HG02938 (cell line): ENCODE data around the gene NCF2.

ENCODE experiments used
- ATAC-seq: cut with Tn5 transposase; IDR thresholded peaks from one replicate; pipeline ENCODE4 v1.9.1; 2021; ENCODE audit warnings: mild to moderate bottlenecking, moderate library complexity; ENCODE audit not compliant: unreplicated experiment

Gene NCF2

GRCh38 chr1:183553764-183554163 is 36.5 kb downstream of the NCF2 start:
- no peak for ATAC-seq

GRCh38 chr1:183553331-183553730 is 36.9 kb downstream of the NCF2 start:
- no peak for ATAC-seq

GRCh38 chr1:183552891-183553290 is 37.4 kb downstream of the NCF2 start:
- ATAC-seq, result no peak

- ATAC-seq, result no peak
Observed at GRCh38 chr1:183552441-183552840, 37.8 kb downstream of the NCF2 start.

GRCh38 chr1:183551924-183552323 is 38.3 kb downstream of the NCF2 start:
- no peak for ATAC-seq

DNA sequence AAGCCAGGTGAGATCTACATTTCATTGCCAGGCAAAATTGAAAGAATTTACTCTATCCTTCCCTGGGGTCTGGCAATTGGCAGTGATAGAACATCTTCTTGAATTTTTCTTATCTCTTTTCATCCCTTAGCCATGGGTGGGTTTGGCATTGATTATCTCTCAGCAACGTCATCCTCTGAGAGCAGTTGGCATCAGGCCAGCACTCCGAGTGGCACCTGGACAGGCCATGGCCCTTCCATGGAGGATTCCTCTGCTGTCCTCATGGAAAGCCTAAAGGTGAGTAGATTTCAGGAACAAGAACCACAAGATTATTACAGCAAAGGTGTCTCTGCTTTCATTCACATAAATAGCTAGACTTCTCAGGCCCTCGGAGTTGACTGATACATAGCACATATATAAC is 39.3 kb downstream of the NCF2 start:
- no peak for ATAC-seq

GRCh38 chr1:183548116-183548515 is 42.1 kb downstream of the NCF2 start:
- no peak for ATAC-seq

DNA sequence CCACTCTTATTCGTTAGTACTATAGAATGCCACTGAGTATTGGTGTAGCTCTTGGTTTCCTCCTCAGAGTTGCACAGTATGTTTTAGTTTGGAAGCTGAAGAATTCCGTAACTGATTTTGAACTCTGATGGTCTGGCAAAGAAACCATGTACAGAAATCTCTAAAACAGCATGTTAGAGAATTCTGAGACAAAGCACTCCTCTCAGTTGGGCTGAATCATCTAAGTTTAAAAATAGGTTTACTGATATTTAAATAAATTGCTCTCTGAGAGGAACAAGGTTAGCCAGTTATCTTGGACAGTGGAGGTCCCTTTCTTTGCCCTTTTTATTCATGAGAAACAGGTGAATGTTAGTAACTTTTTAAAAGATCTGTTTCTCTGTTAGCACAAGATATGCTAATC is 43.8 kb downstream of the NCF2 start:
- ATAC-seq, result no peak

DNA sequence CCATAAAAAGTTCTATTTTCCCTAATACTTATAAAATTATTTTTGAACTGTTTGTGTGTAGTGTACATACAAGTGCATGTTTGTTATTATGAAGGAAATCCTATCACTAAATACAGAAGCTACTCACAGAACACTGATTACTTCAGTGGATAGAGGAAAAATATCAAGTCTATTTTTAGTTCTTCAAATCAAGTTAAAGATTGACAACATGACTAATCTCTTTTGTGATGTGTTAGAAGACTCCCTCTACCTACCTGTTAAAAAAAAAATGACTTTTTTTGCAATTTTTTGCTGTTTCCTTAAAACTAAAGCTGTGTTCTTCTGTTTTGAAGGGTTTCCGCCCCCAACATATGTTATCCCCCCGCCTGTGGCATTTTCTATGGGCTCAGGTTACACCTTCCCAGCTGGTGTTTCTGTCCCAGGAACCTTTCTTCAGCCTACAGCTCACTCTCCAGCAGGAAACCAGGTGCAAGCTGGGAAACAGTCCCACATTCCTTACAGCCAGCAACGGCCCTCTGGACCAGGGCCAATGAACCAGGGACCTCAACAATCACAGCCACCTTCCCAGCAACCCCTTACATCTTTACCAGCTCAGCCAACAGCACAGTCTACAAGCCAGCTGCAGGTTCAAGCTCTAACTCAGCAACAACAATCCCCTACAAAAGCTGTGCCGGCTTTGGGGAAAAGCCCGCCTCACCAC is 45.5 kb downstream of the NCF2 start:
- no peak for ATAC-seq

DNA sequence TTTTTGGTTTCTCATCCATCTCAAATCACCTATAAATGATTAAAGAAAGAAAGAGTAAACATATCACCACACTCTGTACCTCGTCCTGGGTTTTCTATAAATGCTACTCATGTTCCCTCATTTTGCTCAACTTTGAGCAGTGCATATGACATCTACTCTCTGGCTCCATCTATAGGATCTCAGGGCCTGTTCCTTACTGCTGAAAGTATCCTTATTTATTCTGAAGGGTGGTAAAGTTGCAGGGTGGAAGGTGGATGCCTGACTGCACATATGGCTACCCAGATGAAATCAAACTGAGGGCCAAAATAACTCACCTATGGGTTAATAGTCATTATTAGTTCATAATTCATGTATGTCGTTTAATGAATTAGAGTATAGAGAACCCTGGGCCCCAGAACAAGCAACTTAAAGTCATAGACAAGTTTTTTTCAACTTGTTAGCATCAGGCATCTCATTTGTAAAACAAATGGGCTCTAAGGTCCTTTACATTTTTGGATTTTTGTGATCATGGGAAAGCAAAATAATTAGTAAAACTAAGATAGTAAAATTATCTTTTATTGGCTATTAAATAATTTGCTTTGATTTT is 46.5 kb downstream of the NCF2 start:
- ATAC-seq, result no peak

GRCh38 chr1:183537405-183537804 is 52.9 kb downstream of the NCF2 start:
- ATAC-seq, result no peak

- no peak for ATAC-seq
Observed at GRCh38 chr1:183533617-183534174, 56.6 kb downstream of the NCF2 start.

DNA sequence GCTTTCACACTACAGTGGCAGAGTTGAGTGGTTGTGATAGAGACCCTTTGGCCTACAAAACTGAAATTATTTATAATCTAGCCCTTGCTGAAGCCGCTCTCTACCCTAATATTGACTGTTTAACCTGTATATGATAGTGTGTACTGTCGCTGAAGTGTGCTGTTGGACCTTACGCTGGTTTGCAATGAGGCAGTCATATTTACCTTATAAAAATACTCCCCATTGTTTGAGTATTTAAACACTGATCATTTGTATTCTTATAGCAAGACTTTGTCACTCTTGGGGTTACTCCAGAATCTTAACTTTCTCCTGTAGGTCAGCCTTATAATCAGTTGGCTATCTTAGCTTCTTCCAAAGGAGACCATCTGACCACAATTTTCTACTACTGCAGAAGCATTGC is 61.7 kb downstream of the NCF2 start:
- no peak for ATAC-seq

DNA sequence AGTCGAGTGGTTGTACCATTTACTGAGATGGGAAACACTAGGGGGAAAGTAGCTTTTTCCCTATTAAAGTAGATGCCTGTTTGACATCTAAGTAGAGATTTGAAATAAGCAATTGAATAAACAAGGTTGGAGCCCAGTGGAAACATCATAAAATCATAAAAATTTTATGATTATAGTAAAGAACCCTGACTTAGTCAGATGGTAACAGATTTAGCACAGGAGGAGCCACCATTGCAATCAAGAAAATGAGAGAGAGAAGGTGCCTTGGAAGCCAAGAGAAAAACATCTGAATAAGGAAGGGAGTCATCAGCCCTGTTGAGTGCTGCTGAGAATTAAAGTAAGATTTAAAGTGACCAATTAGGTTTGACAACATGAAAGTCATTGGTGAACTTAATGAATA is 68.2 kb downstream of the NCF2 start:
- ATAC-seq, result no peak

DNA sequence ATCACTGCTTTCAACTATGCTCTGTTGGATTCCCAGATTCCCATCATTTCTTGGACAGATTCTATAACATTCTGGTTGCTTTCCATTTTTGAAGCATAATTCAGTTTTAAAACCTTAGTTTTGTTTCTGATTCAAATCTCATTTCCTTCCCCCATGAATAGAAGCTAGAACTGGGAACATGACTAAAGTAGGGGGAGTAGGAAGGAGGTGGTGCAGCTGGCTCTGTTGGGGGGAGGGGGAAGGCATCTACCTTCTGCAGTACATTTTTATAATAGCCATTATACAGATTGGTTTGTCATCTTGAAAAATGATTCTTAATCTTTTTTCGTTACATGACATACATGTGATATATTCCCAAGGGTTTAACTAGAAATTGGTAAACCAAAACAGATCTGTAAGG is 69.9 kb downstream of the NCF2 start:
- ATAC-seq, result no peak

DNA sequence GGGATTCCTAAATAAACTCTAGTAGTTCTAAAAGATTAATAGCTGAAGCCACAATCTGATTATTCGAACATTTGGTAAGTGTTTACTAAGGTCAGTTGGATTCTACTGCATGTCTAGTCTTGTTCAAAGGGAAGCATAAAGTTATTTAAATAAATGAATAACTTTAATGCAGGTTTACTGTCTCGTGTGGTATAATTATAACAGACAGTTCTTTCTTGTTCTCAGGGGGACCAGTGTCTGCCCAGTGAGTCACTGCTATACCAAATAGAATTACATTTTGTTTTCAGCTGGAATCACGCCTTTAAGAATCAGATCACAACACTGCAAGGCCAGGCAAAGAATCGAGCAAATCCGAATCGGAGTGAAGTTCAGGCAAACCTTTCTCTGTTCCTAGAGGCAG is 72.9 kb downstream of the NCF2 start:
- no peak for ATAC-seq

GRCh38 chr1:183516725-183517124 is 73.5 kb downstream of the NCF2 start:
- ATAC-seq, result no peak

DNA sequence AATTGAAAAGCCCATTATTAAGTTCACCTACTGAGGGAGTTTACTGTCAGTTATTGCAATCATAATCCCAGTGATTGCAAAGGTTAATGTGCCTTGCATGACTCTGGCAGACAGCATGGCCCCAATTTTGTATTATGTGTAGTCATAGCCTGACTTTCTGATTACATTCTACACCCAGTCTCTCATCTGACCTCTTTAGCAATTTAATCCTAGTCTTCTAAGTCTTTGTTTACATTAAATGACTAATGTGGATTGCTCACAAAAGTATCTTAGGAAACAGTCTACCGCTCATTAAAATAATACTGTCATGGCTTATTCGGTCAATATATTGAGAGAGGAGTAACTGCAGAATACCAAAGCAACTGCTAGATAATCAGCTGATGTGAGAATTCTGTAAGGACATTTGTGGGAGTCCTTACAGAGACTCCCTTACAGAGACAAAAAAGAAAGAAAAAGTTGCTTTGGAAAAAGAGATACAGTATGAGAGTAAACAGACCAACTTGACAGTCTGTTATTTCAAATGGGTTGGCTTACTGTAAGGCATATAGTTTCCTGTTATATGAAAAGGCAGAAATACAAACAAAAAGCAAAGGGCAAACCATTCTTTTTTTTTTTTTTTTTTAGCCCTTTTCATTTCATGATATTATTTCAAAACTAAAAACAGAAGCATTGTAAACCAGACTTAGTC is 75.1 kb downstream of the NCF2 start:
- no peak for ATAC-seq

DNA sequence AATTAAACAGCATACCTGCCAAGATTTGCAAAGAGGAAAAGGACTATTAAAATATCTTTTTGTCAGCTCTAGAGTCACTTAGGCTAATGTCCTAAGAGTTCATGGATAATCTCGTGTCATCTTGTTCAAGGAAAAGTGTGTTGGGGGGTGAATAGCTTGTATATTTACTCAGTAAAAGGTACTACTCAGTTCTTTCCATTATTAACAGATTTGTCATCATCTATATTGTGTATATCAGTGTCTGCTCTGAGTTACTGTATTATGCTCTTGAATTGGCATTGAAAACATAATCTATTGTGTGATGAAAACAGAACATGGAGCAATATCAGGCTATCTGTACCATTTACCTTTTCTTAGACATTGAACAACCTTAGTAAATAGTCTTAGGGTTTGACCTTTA is 76.0 kb downstream of the NCF2 start:
- ATAC-seq, result no peak

DNA sequence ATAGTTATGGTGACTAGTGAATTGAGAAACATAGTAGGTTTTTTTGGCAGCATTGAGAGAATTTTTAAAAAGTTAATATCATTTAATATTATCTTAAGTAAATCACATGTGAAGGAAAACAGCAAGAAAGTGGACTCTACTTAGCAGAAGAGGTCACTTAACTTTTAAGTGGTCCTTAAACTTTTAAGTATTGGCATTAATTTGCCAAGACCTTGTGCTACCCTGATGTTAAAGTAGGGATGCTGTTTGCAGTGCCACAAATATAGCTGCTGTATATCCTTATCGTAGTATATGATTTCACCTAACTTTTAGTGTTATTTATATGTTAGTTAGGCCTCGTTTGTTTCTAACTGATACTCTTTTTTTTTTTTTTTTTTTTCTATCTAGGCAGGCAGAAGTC is 77.8 kb downstream of the NCF2 start:
- ATAC-seq, result no peak

GRCh38 chr1:183508694-183509093 is 81.6 kb downstream of the NCF2 start:
- no peak for ATAC-seq

- no peak for ATAC-seq
Observed at GRCh38 chr1:183506561-183506960, 83.7 kb downstream of the NCF2 start.
